GM18507 (cell line): ENCODE measurements around the gene EXOC4.

Experiments
- DNase-seq: peaks from one replicate; pipeline ENCODE4 v3.0.0; 2011; ENCODE audit warnings: low read depth; ENCODE audit not compliant: insufficient read length; ENCODE audit errors: extremely low spot score
- FAIRE-seq: peaks from 2 replicates; lab custom pipeline; 2011; peaks lifted over from hg19 to GRCh38; lab: Jason Lieb, UNC

Gene EXOC4

GRCh38 chr7:133582766-133583523, 330.1 kb downstream of the EXOC4 start:
- DNase-seq: no peak
- FAIRE-seq: no peak

- no peak for FAIRE-seq
These were observed 330.8 kb downstream of the EXOC4 start for GRCh38 chr7:133583545-133584171.

DNA sequence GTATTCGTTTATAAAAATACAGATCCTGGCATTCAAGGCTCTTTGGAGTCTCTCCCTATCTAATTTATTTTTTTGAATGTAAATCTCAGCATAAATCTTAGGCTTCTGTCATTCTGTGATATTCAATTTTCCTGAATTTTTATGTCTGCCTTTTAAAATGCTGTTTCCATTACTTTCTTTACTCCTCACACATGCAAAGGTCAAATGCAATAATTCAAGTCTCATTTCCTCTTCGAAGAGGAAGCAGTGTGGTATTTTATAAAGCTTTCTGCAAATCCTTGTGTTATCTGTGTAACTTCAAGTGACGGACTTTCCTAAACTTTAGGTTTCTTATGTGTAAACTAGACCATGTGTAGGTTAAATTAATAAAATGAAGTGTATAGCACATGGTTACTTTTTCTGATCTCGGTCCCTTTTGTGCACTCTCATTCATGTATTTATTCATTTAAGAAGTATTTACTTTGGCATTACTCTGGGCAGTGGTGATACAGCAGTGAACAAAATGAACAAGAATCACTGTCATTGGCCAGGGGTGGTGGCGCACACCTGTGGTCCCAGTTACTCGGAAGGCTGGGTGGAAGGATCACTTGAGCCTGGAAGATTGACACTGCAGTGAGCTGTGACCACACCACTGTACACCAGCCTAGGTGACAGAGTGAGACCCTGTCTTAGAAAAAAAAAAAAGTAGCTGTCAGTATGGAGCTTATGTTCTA, 332.2 kb downstream of the EXOC4 start:
- FAIRE-seq (no peak), DNase-seq (no peak)

More at GRCh38 chr7:133583545-133584171, 330.8 kb downstream of the EXOC4 start:
- no peak for DNase-seq

DNA sequence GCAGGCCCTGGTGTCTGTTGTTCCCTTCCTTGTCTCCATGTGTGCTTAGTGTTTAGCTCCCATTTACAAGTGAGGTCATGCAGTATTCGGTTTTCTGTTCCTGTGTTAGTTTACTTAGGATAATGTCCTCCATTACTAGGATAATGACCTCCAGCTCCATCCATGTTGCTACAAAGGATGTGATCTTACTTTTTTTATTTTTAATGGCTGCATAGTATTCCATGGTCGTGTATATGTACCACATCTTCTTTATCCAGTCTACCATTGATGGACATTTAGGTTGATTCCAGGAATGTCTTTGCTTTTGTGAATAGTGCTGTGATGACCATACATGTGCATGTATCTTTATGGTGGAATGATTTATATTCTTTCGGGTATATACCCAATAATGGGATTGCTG, 333.4 kb downstream of the EXOC4 start:
- DNase-seq: no peak
- FAIRE-seq: no peak

DNA sequence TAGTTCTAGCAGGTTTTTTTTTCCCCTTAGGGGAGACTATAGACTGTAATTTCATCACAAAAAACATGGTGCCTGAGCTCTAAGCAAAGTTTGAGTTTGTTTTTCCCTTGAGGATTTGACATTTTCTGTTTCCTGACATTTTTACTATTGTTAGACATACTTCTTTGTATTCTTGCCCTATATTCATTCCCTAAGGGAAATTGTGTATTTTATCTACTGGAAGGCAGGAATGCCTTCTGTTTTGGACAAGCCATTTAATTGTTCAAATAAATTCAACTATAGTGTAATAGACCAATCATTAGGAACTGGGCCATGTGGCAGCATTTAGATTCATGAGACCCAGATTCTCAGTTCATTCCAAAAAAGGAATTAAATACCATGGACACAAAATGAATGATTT, 335.0 kb downstream of the EXOC4 start:
- DNase-seq: no peak
- FAIRE-seq: no peak

- DNase-seq (no peak), FAIRE-seq (no peak)
These were observed 337.9 kb downstream of the EXOC4 start for GRCh38 chr7:133590795-133591194.

DNA sequence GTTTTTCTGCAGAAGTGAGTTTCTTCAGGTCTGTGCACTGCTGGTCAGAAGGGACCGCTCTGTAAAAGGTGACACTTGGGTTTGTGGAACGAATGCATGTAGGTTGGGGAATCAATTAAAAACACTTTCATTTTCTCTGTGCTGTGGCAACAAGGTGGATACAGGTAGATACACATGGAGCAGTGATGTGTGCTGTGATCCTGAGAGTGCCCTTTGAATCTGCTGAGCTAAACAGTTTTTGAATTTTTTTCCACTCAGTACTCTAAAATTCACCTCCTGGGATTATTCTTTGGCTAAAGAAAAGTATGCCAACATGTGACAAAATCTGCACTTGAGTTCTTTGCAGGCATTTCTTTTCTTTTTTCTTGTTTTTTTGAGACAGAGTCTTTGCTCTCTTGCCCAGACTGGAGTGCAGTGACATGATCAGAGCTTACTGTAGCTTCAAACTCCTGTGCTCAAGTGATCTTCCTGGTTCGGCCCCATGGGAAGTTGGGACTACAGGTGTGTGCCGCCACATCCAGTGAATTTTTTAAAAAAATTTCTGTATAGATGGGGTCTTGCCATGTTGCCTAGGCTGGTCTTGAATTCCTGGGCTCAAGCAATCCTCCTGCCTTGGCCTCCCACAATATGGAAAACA, 338.9 kb downstream of the EXOC4 start:
- no peak for FAIRE-seq
- DNase-seq: no peak

- DNase-seq: no peak
- no peak for FAIRE-seq
These were observed 340.7 kb downstream of the EXOC4 start for GRCh38 chr7:133593561-133593960.

DNA sequence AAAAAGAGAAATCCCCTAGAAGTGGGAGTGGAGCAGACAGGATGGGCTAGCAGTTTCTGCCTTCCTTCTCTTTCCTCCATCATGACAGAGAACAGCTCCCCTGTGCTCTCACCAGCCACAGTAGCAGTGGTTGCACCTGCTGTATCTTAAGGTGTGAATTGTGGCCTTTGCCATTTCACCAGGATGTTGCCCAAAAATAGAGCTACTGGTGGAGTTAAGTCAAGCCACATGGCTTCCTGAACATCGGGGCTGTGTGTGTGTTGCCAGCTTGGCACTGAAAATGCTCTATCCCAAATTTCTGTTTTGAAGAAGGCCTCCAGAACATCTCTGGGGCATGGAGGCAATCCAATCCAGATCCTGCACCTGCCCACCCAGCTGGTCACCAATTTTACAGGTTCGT, 348.7 kb downstream of the EXOC4 start:
- DNase-seq (no peak), FAIRE-seq (no peak)

GRCh38 chr7:133602291-133602690, 349.4 kb downstream of the EXOC4 start:
- no peak for DNase-seq
- FAIRE-seq: no peak

- no peak for FAIRE-seq
- DNase-seq: no peak
These were observed 354.1 kb downstream of the EXOC4 start for GRCh38 chr7:133606991-133607390.

DNA sequence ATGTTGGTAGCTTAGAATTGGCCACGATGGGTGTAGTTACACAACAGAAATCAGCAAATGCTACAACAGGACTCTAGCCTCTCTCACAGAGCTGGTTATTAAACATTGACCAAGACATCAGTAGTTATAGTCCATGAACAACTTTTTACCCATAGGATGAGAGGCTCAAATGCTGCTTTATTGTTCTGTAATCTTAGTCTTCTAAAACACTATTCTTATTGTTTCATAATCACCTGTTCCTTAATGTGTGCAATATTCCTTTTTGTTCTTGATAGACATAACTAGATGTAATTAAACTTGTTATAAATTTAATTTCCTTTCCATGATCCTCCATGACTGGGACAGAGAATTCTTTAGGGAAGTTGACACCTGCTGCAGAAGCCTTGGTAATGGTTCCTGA, 356.9 kb downstream of the EXOC4 start:
- no peak for FAIRE-seq
- DNase-seq: no peak

DNA sequence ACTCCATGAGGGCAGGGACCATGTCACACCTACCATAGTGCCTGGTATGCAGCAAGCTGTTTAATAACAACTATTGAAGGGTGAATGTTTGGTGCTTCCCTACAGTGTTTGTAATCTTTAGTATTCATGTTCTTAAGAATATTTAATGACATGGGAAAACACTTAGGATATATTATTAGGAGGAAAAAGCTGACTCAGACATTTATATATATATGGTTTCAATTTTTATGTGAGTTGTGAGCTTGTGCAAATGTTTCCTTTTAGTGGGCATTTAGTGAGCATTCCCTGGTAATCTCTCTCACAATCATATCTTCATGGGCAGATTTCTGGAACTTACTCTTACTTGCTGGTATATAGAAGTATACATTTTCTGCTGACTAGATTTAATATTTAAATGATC, 359.1 kb downstream of the EXOC4 start:
- DNase-seq: no peak
- FAIRE-seq: no peak

- no peak for FAIRE-seq
- no peak for DNase-seq
These were observed 360.4 kb downstream of the EXOC4 start for GRCh38 chr7:133613250-133613790.

DNA sequence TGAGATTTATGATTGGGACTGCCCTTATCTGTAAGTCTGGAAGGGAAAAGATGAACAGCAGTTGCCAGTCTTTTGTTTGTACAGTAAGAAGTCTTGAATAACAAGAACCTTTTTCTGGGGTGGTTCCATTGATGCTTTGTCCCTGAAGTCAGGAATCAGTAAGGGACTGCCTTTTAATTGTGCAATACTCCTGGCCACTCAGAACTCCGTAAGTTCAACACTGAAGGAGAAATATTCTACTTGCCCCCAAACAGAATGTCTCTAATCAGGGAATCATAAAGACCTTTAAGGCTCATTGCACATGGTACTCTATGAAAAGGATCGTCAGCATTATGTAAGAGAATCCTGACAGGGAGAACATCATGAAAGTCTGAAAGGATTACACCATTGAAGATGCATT, 361.4 kb downstream of the EXOC4 start:
- DNase-seq: no peak
- FAIRE-seq: no peak

GRCh38 chr7:133618970-133619369, 366.1 kb downstream of the EXOC4 start:
- DNase-seq (no peak), FAIRE-seq (no peak)

DNA sequence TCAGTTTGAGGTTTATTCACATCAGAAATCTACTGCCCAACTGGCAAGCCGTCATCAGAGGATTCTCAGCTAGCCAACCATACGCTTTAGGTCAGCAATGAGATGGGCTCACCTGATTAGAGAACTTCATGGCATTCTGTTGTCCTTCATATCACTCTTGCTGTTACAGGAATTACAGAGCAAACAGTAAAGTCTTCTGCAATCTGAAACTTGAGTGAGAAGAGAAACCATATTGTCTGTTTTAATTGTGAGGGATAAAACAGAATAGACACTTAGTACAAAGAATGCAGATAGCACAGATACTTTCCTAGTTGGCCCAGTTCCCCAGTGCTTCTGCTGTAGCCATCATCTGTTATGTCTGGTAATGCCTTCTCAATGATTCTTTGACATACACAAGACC, 366.6 kb downstream of the EXOC4 start:
- DNase-seq (no peak), FAIRE-seq (no peak)

DNA sequence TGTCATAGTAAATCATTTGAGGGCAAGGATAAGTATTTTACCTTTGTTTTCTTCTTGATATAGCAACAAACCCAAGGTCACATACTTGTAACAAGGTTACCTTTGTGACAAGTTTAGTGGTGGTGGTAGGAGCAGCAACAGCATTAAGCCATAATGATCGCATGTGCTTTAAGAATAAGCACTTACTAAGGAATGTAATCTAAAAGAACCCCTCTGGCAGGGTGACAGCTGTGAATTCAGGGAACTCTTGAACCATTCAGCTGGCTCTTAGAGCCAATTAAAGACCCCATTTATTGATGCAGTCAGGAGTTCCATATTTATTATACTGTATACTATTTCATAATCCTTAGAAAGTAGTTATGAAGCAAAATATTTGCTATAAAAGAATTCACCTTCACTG, 370.8 kb downstream of the EXOC4 start:
- DNase-seq: no peak
- no peak for FAIRE-seq

GRCh38 chr7:133625046-133625445, 372.2 kb downstream of the EXOC4 start:
- DNase-seq (no peak), FAIRE-seq (no peak)

DNA sequence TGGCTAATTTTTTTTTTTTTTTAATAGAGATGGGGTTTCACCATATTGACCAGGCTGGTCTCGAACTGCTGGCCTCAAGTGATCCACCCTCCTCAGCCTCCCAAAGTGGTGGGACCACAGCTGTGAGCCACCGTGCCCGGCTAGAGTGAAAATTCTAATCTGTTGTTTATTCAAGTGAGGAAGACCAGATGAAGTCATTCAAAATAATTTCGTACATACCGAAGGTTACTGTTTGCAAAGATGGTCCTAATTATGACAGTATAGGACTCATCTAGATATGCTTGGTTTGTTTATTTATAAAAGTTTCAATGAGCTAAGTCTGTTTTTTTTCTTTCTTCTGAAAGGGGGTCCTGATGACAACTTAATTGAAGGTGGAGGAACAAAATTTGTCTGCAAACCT, 376.8 kb downstream of the EXOC4 start:
- FAIRE-seq (no peak), DNase-seq (no peak)
